Smooth muscle cell of the pulmonary artery (primary cell): Measurements from ENCODE around the gene SLC29A3. TPM values are rescaled to one million over a fixed set of nuclear protein-coding genes. Genes with fewer than 3 reads are reported as not detected.

Experiments
- total RNA-seq: library from RNA; depleted of rRNA; stranded (reverse); fragments of >200 nt; gene quantifications from 2 replicates; pipeline ENCODE4 v1.2.3, GENCODE V29; 2014

The SLC29A3 gene
- total RNA-seq, result 1.3 and 1.9 TPM in 2 replicates

GRCh38 chr10:71319042-71319799 lies at the start of gene SLC29A3:
Gene SLC29A3, plus strand, starts transcription at chr10:71319259. Its CDS starts 51 bp downstream, at chr10:71319310.

DNA sequence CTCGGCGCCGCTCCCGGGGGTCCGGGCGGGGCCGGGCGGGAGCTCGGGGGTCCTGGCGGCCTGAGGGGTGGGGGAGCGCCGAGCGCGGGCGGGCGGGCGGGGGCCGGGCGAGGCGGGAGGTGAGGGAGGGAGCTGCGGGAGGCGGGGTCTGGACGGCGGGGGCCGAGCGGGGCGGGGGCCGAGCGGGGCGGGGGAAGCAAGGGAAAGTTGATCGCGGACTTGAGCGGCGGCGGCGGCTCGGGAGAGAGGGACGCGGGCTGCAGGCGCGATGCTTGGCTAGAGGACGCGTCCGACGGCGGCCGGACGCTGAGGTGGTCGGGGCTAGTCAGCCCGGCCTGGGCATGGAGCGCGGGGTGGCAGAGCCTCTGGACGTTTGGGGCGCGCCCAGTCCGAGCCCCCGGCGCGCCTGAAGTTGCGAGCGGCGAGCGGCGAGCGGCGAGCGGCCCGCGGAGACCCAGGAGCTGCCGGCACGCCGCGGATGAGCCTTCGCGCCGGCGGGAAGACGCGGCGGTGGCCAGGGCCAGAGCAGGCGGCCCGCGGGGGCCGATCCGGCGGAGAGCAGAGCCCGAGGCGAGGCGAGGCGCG lies 77.7 kb downstream of the SLC29A3 start, which contains the start of gene CDH23:
Gene CDH23, plus strand, starts transcription at position 210 of the 585 bp plus-strand sequence. CDS start 42,912 bp downstream, outside the sequence.

Other genes starting within 250 kb of the SLC29A3 start
- gene UNC5B, start 106.7 kb upstream of the SLC29A3 start, total RNA-seq, result 38.6 and 84.2 TPM in 2 replicates
- gene CDH23, start 77.7 kb downstream of the SLC29A3 start, total RNA-seq, result 0.07 and 0.13 TPM in 2 replicates